SK-N-SH treated with all-trans-retinoic acid at 6 μM for 48 hours (cell line): ENCODE data around the gene IGFN1.

Source experiments
- ATAC-seq: fragments of 200-7000 bp; cut with Tn5 transposase; 3 replicates; pipeline ENCODE4 v1.9.1; 2020; ENCODE audit warnings: mild to moderate bottlenecking, moderate library complexity
- ARNTL ChIP-seq: fragments of 450-650 bp; formaldehyde crosslinking; IDR thresholded peaks from 2 replicates; pipeline ENCODE4 v1.5.0; 2020; ENCODE audit warnings: low read depth, mild to moderate bottlenecking, moderate library complexity, borderline replicate concordance
- BACH2 ChIP-seq: fragments of 250-450 bp; sonication (Bioruptor Pico); IDR thresholded peaks from 2 replicates; pipeline ENCODE4 v1.9.0; 2021; ENCODE audit warnings: mild to moderate bottlenecking, borderline replicate concordance
- CSDC2 ChIP-seq: fragments of 250-450 bp; sonication (Bioruptor Pico); IDR thresholded peaks from 2 replicates; pipeline ENCODE4 v1.5.0; 2020; ENCODE audit warnings: mild to moderate bottlenecking, moderate library complexity
- GLIS3 ChIP-seq: fragments of 250-450 bp; sonication (Bioruptor Pico); IDR thresholded peaks from 2 replicates; pipeline ENCODE4 v1.5.0; 2020; ENCODE audit warnings: mild to moderate bottlenecking, moderate library complexity
- ISL1 ChIP-seq: fragments of 250-450 bp; sonication (Bioruptor Pico); IDR thresholded peaks from 2 replicates; pipeline ENCODE4 v2.1.2; 2022; ENCODE audit warnings: mild to moderate bottlenecking, moderate library complexity
- POU6F1 ChIP-seq: fragments of 250-450 bp; sonication (Bioruptor Pico); IDR thresholded peaks from 2 replicates; pipeline ENCODE4 v1.8.0; 2021; ENCODE audit warnings: low read depth, mild to moderate bottlenecking, moderate library complexity, borderline replicate concordance
- PPARA ChIP-seq: fragments of 250-450 bp; sonication (Bioruptor Pico); IDR thresholded peaks from 2 replicates; pipeline ENCODE4 v1.5.0; 2020; ENCODE audit warnings: mild to moderate bottlenecking, borderline replicate concordance
- SNAI2 ChIP-seq: fragments of 250-450 bp; sonication (Bioruptor Pico); IDR thresholded peaks from 2 replicates; pipeline ENCODE4 v1.5.0; 2020; ENCODE audit warnings: mild to moderate bottlenecking, moderate library complexity
- TCF4 ChIP-seq: fragments of 250-450 bp; sonication (Bioruptor Pico); IDR thresholded peaks from 2 replicates; pipeline ENCODE4 v1.8.0; 2021; ENCODE audit warnings: mild to moderate bottlenecking, moderate library complexity, borderline replicate concordance
- TOX ChIP-seq: fragments of 250-450 bp; sonication (Bioruptor Pico); IDR thresholded peaks from 2 replicates; pipeline ENCODE4 v1.8.0; 2021; ENCODE audit warnings: mild to moderate bottlenecking, moderate library complexity, borderline replicate concordance
- TSHZ2 ChIP-seq: fragments of 250-450 bp; sonication (Bioruptor Pico); IDR thresholded peaks from 2 replicates; pipeline ENCODE4 v1.5.0; 2020; ENCODE audit warnings: mild to moderate bottlenecking, moderate library complexity
- ZC3H10 ChIP-seq: fragments of 250-450 bp; sonication (Bioruptor Pico); IDR thresholded peaks from 2 replicates; pipeline ENCODE4 v1.5.1; 2021; ENCODE audit warnings: mild to moderate bottlenecking, moderate library complexity
- ZFP3 ChIP-seq: fragments of 250-450 bp; sonication (Bioruptor Pico); IDR thresholded peaks from 2 replicates; pipeline ENCODE4 v1.5.0; 2020; ENCODE audit warnings: mild to moderate bottlenecking, moderate library complexity
- ZFP30 ChIP-seq: fragments of 450-650 bp; formaldehyde crosslinking; IDR thresholded peaks from 2 replicates; pipeline ENCODE4 v1.5.0; 2022; ENCODE audit warnings: mild to moderate bottlenecking, moderate library complexity
- ZNF565 ChIP-seq: fragments of 450-650 bp; formaldehyde crosslinking; conservative IDR thresholded peaks from 2 replicates; pipeline ENCODE4 v1.5.0; 2020; ENCODE audit warnings: low read depth, mild to moderate bottlenecking, moderate library complexity
- ZNF70 ChIP-seq: fragments of 450-650 bp; formaldehyde crosslinking; IDR thresholded peaks from 2 replicates; pipeline ENCODE4 v1.5.0; 2020; ENCODE audit warnings: mild to moderate bottlenecking, moderate library complexity
- ZNF8 ChIP-seq: fragments of 450-650 bp; formaldehyde crosslinking; IDR thresholded peaks from 2 replicates; pipeline ENCODE4 v1.5.0; 2020; ENCODE audit warnings: mild to moderate bottlenecking, moderate library complexity
- TF ChIP-seq, protein P1 (sequence below): fragments of 250-450 bp; sonication (Bioruptor Pico); IDR thresholded peaks from 2 replicates; pipeline ENCODE4 v1.5.1; 2021; ENCODE audit warnings: mild to moderate bottlenecking, moderate library complexity
- TF ChIP-seq, protein P2 (sequence below): fragments of 250-450 bp; sonication (Bioruptor Pico); IDR thresholded peaks from 2 replicates; pipeline ENCODE4 v1.5.1; 2020; ENCODE audit warnings: low read depth, mild to moderate bottlenecking, moderate library complexity

Gene IGFN1

GRCh38 chr1:201145132-201145531, 45.5 kb upstream of the IGFN1 start:
- TF ChIP-seq ZFP3 (no peak), TOX (CRISPR knock-in tag) (no peak), ZNF70 (no peak), SNAI2 (CRISPR knock-in tag) (no peak), ZNF8 (no peak), ZNF565 (no peak)
- TF ChIP-seq, protein P1, sequence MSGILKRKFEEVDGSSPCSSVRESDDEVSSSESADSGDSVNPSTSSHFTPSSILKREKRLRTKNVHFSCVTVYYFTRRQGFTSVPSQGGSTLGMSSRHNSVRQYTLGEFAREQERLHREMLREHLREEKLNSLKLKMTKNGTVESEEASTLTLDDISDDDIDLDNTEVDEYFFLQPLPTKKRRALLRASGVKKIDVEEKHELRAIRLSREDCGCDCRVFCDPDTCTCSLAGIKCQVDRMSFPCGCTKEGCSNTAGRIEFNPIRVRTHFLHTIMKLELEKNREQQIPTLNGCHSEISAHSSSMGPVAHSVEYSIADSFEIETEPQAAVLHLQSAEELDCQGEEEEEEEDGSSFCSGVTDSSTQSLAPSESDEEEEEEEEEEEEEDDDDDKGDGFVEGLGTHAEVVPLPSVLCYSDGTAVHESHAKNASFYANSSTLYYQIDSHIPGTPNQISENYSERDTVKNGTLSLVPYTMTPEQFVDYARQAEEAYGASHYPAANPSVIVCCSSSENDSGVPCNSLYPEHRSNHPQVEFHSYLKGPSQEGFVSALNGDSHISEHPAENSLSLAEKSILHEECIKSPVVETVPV (CRISPR knock-in tag) = no peak
- no peak for ATAC-seq

GRCh38 chr1:201145816-201146215, 44.8 kb upstream of the IGFN1 start:
- ATAC-seq = no peak
- no peak for TF ChIP-seq TSHZ2 (CRISPR knock-in tag)
- TF ChIP-seq TCF4 = no peak
- TF ChIP-seq POU6F1 = no peak
- TF ChIP-seq ISL1 (CRISPR knock-in tag) = no peak
- no peak for TF ChIP-seq ZNF565
- TF ChIP-seq ZC3H10 = no peak

DNA sequence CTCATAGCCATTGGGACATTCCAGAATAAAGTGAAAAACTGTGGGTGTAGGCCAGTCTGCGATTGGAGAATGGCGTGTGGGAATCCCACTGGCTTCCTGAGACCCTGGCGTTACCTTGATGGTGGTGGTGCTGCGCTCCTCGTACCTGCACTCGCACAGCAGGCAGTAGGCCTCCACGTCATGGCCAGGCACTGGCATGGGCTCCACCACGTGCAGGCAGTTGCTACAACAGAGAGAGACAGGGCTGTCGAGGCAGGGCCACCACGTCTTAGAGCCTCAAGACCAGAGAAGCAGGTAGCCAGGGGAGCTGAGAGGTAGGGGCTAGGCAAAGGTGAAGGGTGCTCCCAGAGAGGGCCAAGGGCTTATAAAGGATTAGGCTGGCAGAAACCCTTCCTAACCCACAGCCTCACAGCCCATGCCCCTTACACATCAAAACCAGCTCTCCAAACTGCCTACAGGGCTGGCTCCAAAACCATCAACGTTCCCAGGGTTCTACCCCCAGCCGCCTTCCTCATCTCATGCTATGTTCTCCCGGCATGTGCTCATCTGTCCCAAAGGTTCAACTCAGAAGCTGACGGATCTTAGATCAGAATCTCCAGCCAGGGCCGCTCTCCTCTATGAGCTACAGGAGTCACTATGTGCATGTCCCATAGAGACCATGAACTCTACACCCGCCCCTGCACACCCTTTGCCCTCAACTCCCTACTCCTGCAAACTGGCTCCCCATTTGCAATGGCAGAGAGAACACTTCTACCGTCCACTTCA, 43.8 kb upstream of the IGFN1 start:
- no peak for TF ChIP-seq TCF4
- TF ChIP-seq, all 23 proteins: peak for 0
- ATAC-seq = no peak

- ATAC-seq = no peak
- no peak for TF ChIP-seq PPARA (CRISPR knock-in tag)
- TF ChIP-seq ZFP30 = no peak
- TF ChIP-seq, protein P2, sequence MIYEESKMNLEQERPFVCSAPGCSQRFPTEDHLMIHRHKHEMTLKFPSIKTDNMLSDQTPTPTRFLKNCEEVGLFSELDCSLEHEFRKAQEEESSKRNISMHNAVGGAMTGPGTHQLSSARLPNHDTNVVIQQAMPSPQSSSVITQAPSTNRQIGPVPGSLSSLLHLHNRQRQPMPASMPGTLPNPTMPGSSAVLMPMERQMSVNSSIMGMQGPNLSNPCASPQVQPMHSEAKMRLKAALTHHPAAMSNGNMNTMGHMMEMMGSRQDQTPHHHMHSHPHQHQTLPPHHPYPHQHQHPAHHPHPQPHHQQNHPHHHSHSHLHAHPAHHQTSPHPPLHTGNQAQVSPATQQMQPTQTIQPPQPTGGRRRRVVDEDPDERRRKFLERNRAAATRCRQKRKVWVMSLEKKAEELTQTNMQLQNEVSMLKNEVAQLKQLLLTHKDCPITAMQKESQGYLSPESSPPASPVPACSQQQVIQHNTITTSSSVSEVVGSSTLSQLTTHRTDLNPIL = no peak
- TF ChIP-seq, protein P1 (CRISPR knock-in tag) = no peak
- no peak for TF ChIP-seq ZNF8
- TF ChIP-seq SNAI2 (CRISPR knock-in tag) = no peak
- no peak for TF ChIP-seq ZNF565
- no peak for TF ChIP-seq ARNTL (CRISPR knock-in tag)
- TF ChIP-seq TOX (CRISPR knock-in tag) = no peak
- TF ChIP-seq GLIS3 = no peak
- TF ChIP-seq CSDC2 (CRISPR knock-in tag) = no peak
- TF ChIP-seq BACH2 = no peak
- no peak for TF ChIP-seq ISL1 (CRISPR knock-in tag)
- TF ChIP-seq ZFP3 = no peak
- TF ChIP-seq TCF4 = no peak
- TF ChIP-seq POU6F1 = no peak
- no peak for TF ChIP-seq ZC3H10
These were observed 43.1 kb upstream of the IGFN1 start for GRCh38 chr1:201147396-201148015.
